Neuronal stem cell (in vitro differentiated cells): ENCODE measurements around the gene FAM20C.

Experiments used
- DNase-seq: peaks from one replicate; pipeline ENCODE4 v3.0.0-alpha.2; 2013; ENCODE audit warnings: low spot score
- H2AFZ ChIP-seq: one replicate; pipeline ENCODE4 v1.6.1; 2013; ENCODE audit warnings: mild to moderate bottlenecking, low read length, inconsistent platforms
- H2AK5ac ChIP-seq: 2 replicates; pipeline ENCODE4 v1.6.1; 2013; ENCODE audit warnings: low read depth, mild to moderate bottlenecking, inconsistent platforms, low read length, moderate library complexity, mixed read lengths
- H2BK120ac ChIP-seq: 2 replicates; pipeline ENCODE4 v1.6.1; 2013; ENCODE audit warnings: low read depth, mild to moderate bottlenecking, inconsistent platforms, low read length, moderate library complexity, mixed read lengths
- H2BK12ac ChIP-seq: one replicate; pipeline ENCODE4 v1.6.1; 2013; ENCODE audit warnings: low read length, inconsistent platforms
- H2BK15ac ChIP-seq: 2 replicates; pipeline ENCODE4 v1.6.1; 2013; ENCODE audit warnings: mild to moderate bottlenecking, low read length, inconsistent platforms, mixed read lengths
- H2BK5ac ChIP-seq: one replicate; pipeline ENCODE4 v1.6.1; 2013; ENCODE audit warnings: inconsistent platforms, mild to moderate bottlenecking, low read length, moderate library complexity
- H3K14ac ChIP-seq: one replicate; pipeline ENCODE4 v1.6.1; 2013; ENCODE audit warnings: low read length, inconsistent platforms
- H3K18ac ChIP-seq: 2 replicates; pipeline ENCODE4 v1.6.1; 2013; ENCODE audit warnings: low read length, inconsistent platforms
- H3K23ac ChIP-seq: 2 replicates; pipeline ENCODE4 v1.6.1; 2013; ENCODE audit warnings: low read depth, mild to moderate bottlenecking, mixed read lengths, low read length, inconsistent platforms; ENCODE audit not compliant: poor library complexity
- H3K27ac ChIP-seq: replicated peaks from 3 replicates; pipeline ENCODE4 v1.5.1; 2013; ENCODE audit warnings: low read length, inconsistent platforms
- H3K27me3 ChIP-seq, 3 experiments: 2 replicates each; pipeline ENCODE4 v1.6.1; 2013; ENCODE audit warnings: low read length in 3 of 3, mild to moderate bottlenecking in 2 of 3, inconsistent platforms in 1 of 3, low read depth in 1 of 3, mixed read lengths in 1 of 3, moderate library complexity in 1 of 3; ENCODE audit not compliant: control insufficient read depth in 3 of 3, insufficient read depth in 3 of 3
- H3K36me3 ChIP-seq, 2 donors: replicated peaks in 1 of 2; 2 replicates each; pipeline ENCODE4 v1.6.1; 2013; ENCODE audit warnings: low read length in 2 of 2; ENCODE audit not compliant: control insufficient read depth in 2 of 2, insufficient read depth in 2 of 2
- H3K4ac ChIP-seq: 2 replicates; pipeline ENCODE4 v1.6.1; 2013; ENCODE audit warnings: inconsistent platforms, mild to moderate bottlenecking, low read length, moderate library complexity
- H3K4me1 ChIP-seq, 2 donors: 1 replicate in 1 of 2; 2 replicates in 1 of 2; pipeline ENCODE4 v1.6.1; 2013; ENCODE audit warnings: low read length in 2 of 2, low read depth in 1 of 2; ENCODE audit not compliant: control insufficient read depth in 2 of 2, insufficient read depth in 1 of 2
- H3K4me2 ChIP-seq: one replicate; pipeline ENCODE4 v1.6.1; 2013; ENCODE audit warnings: mild to moderate bottlenecking, low read length, inconsistent platforms; ENCODE audit not compliant: insufficient read depth, poor library complexity, severe bottlenecking
- H3K4me3 ChIP-seq, 2 donors: 2 replicates each; pipeline ENCODE4 v1.5.1; 2013; ENCODE audit warnings: low read length in 2 of 2, mild to moderate bottlenecking in 2 of 2, inconsistent platforms in 1 of 2, moderate library complexity in 1 of 2
- H3K79me1 ChIP-seq: one replicate; pipeline ENCODE4 v1.6.1; 2013; ENCODE audit warnings: low read depth, mild to moderate bottlenecking, inconsistent platforms, low read length, moderate library complexity
- H3K9ac ChIP-seq: one replicate; pipeline ENCODE4 v1.6.1; 2013; ENCODE audit warnings: mild to moderate bottlenecking, low read depth, low read length, inconsistent platforms; ENCODE audit not compliant: poor library complexity
- H3K9me3 ChIP-seq, 2 donors: replicated peaks in 1 of 2; 2 replicates each; pipeline versions ENCODE3 to v1.6.1; 2013; ENCODE audit warnings: low read length in 2 of 2, mild to moderate bottlenecking in 2 of 2, inconsistent platforms in 1 of 2, low read depth in 1 of 2, mixed read lengths in 1 of 2, moderate library complexity in 1 of 2; ENCODE audit not compliant: control insufficient read depth in 2 of 2, insufficient read depth in 1 of 2
- H4K8ac ChIP-seq: one replicate; pipeline ENCODE4 v1.6.1; 2013; ENCODE audit warnings: low read depth, mild to moderate bottlenecking, inconsistent platforms, low read length, moderate library complexity
- H4K91ac ChIP-seq: one replicate; pipeline ENCODE4 v1.6.1; 2013; ENCODE audit warnings: low read length, low read depth, mild to moderate bottlenecking, inconsistent platforms; ENCODE audit not compliant: poor library complexity
- WGBS, 2 donors: extraction: QIAGEN DNeasy Blood & Tissue Kit; methylation state at CpG; one replicate each; pipeline ENCODE4 v1.1.7; 2013; ENCODE audit warnings: missing lambda C conversion rate in 2 of 2, mixed read lengths in 1 of 2; ENCODE audit not compliant: insufficient read length in 2 of 2, insufficient replicate concordance in 1 of 2; ENCODE audit errors: extremely low coverage in 2 of 2; 5-methylcytosine and 5-hydroxymethylcytosine counted together

Gene FAM20C

DNA sequence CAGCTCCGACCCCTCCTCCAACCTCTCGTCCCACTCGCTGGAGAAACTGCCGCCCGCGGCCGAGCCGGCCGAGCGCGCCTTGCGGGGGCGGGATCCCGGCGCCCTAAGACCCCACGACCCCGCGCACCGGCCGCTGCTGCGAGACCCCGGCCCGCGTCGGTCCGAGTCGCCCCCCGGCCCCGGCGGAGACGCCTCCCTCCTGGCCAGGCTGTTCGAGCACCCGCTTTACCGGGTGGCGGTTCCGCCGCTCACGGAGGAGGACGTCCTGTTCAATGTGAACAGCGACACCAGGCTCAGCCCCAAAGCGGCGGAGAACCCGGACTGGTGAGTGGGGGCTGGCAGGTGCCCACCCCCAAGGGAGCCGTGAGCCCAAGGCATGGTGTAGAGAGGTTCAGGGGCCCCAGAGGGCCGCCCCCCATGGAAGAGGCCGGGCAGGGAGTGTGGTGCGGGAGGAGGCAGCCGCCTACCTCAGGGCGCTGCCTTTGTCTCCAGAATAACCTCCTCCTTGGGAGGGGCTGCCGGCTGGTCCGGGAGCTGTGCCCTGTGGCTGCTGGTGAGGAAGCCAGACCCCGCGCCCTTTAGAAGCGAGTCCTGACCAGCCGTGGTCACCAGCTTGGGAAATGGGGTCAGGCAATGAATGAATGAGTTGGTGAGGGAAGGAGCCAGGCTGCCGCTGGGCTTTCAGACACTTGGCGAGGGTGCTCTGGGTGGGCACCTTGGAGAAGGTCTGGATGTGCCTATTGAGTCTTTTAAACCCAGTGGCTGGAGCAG, 1.3 kb downstream of the FAM20C start:
- peak overlapping the region; percentile 89 for H2BK12ac ChIP-seq
- peak overlapping the region; percentile 14 for H2BK120ac ChIP-seq
- peak overlapping the region; percentile 94 for H3K9ac ChIP-seq
- no peak for DNase-seq
- H3K4me1 ChIP-seq: peaks cover 15 to 20% of the 10 kb centered on the region in 2 donors
- peak overlapping the region; percentile 62 for H3K23ac ChIP-seq
- H3K4me2 ChIP-seq: peak overlapping the region; percentile 97
- peak overlapping the region; percentile 45 for H2BK15ac ChIP-seq
- H3K36me3 ChIP-seq: peaks cover 9 to 23% of the 10 kb centered on the region in 2 donors
- H3K14ac ChIP-seq: peak overlapping the region; percentile 31
- peak overlapping the region; percentile 59 to 90 for H3K4me3 ChIP-seq
- peak overlapping the region; percentile 96 for H3K18ac ChIP-seq
- peak overlapping the region; percentile 53 for H2AK5ac ChIP-seq
- no peak overlapping the region for H3K27ac ChIP-seq
- H2BK5ac ChIP-seq: peak overlapping the region; percentile 71
- peak overlapping the region; percentile 57 for H3K4ac ChIP-seq
- no peak overlapping the region for H4K91ac ChIP-seq
- no CpG with 5 or more reads among the region's 57 CpGs for WGBS, 2 donors
- H3K27me3 ChIP-seq: peaks cover 5 to 39% (median 28%) of the 10 kb centered on the region in 3 experiments
- H3K79me1 ChIP-seq: peaks cover 2% of the 10 kb centered on the region
- H2AFZ ChIP-seq: peak overlapping the region; percentile 88
- no peaks in the 10 kb centered on the region for H3K9me3 ChIP-seq
- H4K8ac ChIP-seq: no peak overlapping the region

DNA sequence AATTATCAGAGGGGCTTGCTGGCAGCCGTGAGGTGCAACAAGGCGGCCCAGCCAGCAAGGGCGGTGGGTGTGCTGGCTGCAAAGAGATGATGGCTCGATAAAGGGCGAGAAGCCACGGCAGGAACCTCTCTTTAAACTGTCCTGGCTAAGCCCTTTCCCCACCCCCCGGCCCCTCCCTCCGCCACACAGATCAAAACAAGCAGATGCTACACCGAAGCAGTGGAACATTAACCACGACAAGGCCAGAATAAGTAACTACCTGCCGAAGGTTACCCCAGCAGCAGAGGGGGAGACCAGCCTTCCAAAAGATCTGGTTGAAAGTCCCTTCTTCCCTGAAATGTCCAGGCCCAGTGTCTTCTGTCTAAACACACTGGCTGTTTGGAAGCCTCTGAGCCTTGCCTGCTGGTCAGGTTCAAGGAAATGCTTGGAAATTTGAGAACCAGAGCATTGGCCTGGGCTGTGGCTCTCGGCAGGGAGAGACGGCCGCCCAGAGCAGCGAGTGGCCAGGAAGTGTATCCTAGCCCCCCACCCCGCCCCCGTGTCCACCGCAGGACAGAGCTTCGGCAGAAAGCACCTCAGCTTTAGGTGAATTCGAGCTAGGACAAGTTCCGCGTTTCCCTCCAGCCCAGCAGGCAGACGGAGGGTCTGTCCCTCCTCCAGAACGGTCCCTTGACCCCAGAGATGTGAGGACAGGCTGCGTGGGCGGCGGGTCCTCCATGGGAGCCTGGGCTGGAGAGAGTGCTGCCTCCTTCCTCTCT, 2.1 kb downstream of the FAM20C start:
- peak overlapping the region; percentile 17 for H3K9ac ChIP-seq
- H2AFZ ChIP-seq: peak overlapping the region; percentile 88
- no peak overlapping the region for H3K27ac ChIP-seq
- no peak overlapping the region for H4K91ac ChIP-seq
- peak overlapping the region; percentile 96 for H3K18ac ChIP-seq
- no peaks in the 10 kb centered on the region for H3K9me3 ChIP-seq
- H2BK5ac ChIP-seq: peak overlapping the region; percentile 71
- no peak overlapping the region for H4K8ac ChIP-seq
- no peak overlapping the region for H2BK12ac ChIP-seq
- peak overlapping the region; percentile 59 to 90 for H3K4me3 ChIP-seq
- peaks cover 2% of the 10 kb centered on the region for H3K79me1 ChIP-seq
- peak overlapping the region; percentile 45 for H2BK15ac ChIP-seq
- H3K4ac ChIP-seq: peak overlapping the region; percentile 57
- peaks cover 9 to 27% of the 10 kb centered on the region in 2 donors for H3K36me3 ChIP-seq
- H3K4me1 ChIP-seq: peaks cover 15 to 20% of the 10 kb centered on the region in 2 donors
- peak overlapping the region; percentile 53 for H2AK5ac ChIP-seq
- H3K14ac ChIP-seq: no peak overlapping the region
- WGBS, 2 donors: no CpG with 5 or more reads among the region's 27 CpGs
- H2BK120ac ChIP-seq: no peak overlapping the region
- peak overlapping the region; percentile 62 for H3K23ac ChIP-seq
- DNase-seq: no peak
- H3K4me2 ChIP-seq: peak overlapping the region; percentile 97
- peaks cover 5 to 39% (median 26%) of the 10 kb centered on the region in 3 experiments for H3K27me3 ChIP-seq

DNA sequence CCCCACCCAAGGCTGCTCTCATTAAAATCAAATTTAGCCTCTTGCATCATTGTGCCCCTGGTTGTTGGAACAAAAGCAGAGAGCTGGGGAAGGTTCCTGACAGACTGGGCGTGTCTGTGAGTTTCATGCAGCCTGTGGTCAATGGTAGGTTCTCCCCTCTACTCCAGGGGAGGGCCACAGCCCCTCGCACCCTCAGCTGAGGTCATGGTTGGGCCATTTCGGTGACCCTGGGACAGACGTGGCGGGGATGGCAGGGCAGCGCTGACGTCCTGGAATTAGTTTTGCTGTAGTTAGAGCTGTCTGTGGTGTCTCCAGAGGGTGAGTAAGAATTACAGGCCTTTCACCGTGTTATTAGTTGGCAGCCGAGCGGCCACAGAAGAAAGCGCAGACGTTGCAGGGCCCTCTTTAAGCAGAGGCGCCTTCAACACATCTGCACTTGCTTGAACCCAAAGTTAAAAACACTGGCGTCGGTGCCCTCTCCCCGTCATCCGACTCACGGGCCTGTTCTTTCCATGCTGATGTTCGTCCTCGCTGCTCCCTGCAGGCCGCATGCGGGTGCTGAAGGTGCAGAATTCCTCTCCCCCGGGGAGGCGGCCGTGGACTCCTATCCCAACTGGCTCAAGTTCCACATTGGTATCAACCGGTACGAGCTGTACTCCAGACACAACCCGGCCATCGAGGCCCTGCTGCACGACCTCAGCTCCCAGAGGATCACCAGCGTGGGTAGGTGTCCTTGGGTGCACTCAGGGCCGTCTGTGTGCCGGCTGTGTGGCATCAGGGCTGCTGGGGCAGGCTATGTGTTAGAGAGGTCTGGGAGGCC, 2.8 kb downstream of the FAM20C start:
- H2AFZ ChIP-seq: peak overlapping the region; percentile 88
- peak overlapping the region; percentile 95 for H3K23ac ChIP-seq
- H3K18ac ChIP-seq: no peak overlapping the region
- peak overlapping the region; percentile 97 for H3K4me2 ChIP-seq
- peaks cover 19 to 20% of the 10 kb centered on the region in 2 donors for H3K4me1 ChIP-seq
- H3K79me1 ChIP-seq: peaks cover 2% of the 10 kb centered on the region
- H2BK5ac ChIP-seq: no peak overlapping the region
- no peak overlapping the region for H2BK120ac ChIP-seq
- peaks cover 9 to 27% of the 10 kb centered on the region in 2 donors for H3K36me3 ChIP-seq
- peak overlapping the region; percentile 49 for H2BK15ac ChIP-seq
- peak overlapping the region; percentile 56 for H3K14ac ChIP-seq
- H3K9me3 ChIP-seq: no peaks in the 10 kb centered on the region
- H3K27ac ChIP-seq: no peak overlapping the region
- H4K8ac ChIP-seq: no peak overlapping the region
- no peak overlapping the region for H4K91ac ChIP-seq
- H3K4me3 ChIP-seq: peak overlapping the region; percentile 49 to 59
- no peak overlapping the region for H2AK5ac ChIP-seq
- peaks cover 5 to 39% (median 19%) of the 10 kb centered on the region in 3 experiments for H3K27me3 ChIP-seq
- H3K4ac ChIP-seq: no peak overlapping the region
- H3K9ac ChIP-seq: peak overlapping the region; percentile 70
- no peak for DNase-seq
- peak overlapping the region; percentile 84 for H2BK12ac ChIP-seq
- WGBS, 2 donors: no CpG with 5 or more reads among the region's 33 CpGs
